Measurements from ENCODE around the gene MYH9.

The MYH9 gene

GRCh38 chr22:36315325-36315724, 72.4 kb downstream of the MYH9 start:
- H3K4me3 ChIP-seq (ENCODE audit: low read length): no peak overlapping the region
- no peak for DNase-seq (ENCODE audit: low read depth)
- TF ChIP-seq CTCF (conservative IDR thresholded peaks at IDR 0.05; ENCODE audit: low read length): no peak

- TF ChIP-seq CTCF (conservative IDR thresholded peaks at IDR 0.05; ENCODE audit: low read length): no peak
- DNase-seq (ENCODE audit: low read depth): no peak
- H3K4me3 ChIP-seq (ENCODE audit: low read length): no peak overlapping the region
Observed at GRCh38 chr22:36311386-36312085, 76.2 kb downstream of the MYH9 start.

GRCh38 chr22:36308880-36309279, 78.9 kb downstream of the MYH9 start:
- DNase-seq (ENCODE audit: low read depth): no peak
- no peak overlapping the region for H3K4me3 ChIP-seq (ENCODE audit: low read length)
- TF ChIP-seq CTCF (conservative IDR thresholded peaks at IDR 0.05; ENCODE audit: low read length): no peak

GRCh38 chr22:36306227-36306626, 81.5 kb downstream of the MYH9 start:
- H3K4me3 ChIP-seq (ENCODE audit: low read length): no peak overlapping the region
- DNase-seq (ENCODE audit: low read depth): no peak
- no peak for TF ChIP-seq CTCF (conservative IDR thresholded peaks at IDR 0.05; ENCODE audit: low read length)

GRCh38 chr22:36305813-36306212, 82.0 kb downstream of the MYH9 start:
- no peak for TF ChIP-seq CTCF (conservative IDR thresholded peaks at IDR 0.05; ENCODE audit: low read length)
- DNase-seq (ENCODE audit: low read depth): no peak
- no peak overlapping the region for H3K4me3 ChIP-seq (ENCODE audit: low read length)

- DNase-seq (ENCODE audit: low read depth): no peak
Observed at GRCh38 chr22:36304429-36304828, 83.3 kb downstream of the MYH9 start.

More at GRCh38 chr22:36304429-36304828, 83.3 kb downstream of the MYH9 start:
- no peak for TF ChIP-seq CTCF (conservative IDR thresholded peaks at IDR 0.05; ENCODE audit: low read length)
- H3K4me3 ChIP-seq (ENCODE audit: low read length): no peak overlapping the region

Measured in AG10803 (cell line).